IgD-negative memory B cell (primary cell): ENCODE data around the gene LILRA1. TPM values are rescaled to one million over a fixed set of nuclear protein-coding genes. Genes with fewer than 3 reads are reported as not detected.
"Not testable (repeated sequence)": the region's sequence is repeated elsewhere in the genome, so short reads cannot be mapped to it uniquely, and the experiment has no call there.

Source experiments
- H3K27ac Mint-ChIP-seq, 3 donors: one replicate each; pipeline ENCODE4 v1.8.0; 2020 to 2022; ENCODE audit warnings: mild to moderate bottlenecking in 3 of 3, mixed read lengths in 3 of 3, moderate library complexity in 1 of 3
- H3K27me3 Mint-ChIP-seq: one replicate; pipeline ENCODE4 v1.8.0; 2021; ENCODE audit warnings: mixed read lengths
- H3K36me3 Mint-ChIP-seq: one replicate; pipeline ENCODE4 v1.8.0; 2020; ENCODE audit warnings: mild to moderate bottlenecking, mixed read lengths
- H3K4me1 Mint-ChIP-seq, 3 donors: one replicate each; pipeline ENCODE4 v1.8.0; 2020 to 2022; ENCODE audit warnings: mixed read lengths in 3 of 3, mild to moderate bottlenecking in 1 of 3
- H3K4me3 Mint-ChIP-seq, 4 donors: one replicate each; pipeline ENCODE4 v1.8.0; 2020 to 2022; ENCODE audit warnings: mild to moderate bottlenecking in 4 of 4, mixed read lengths in 4 of 4, moderate library complexity in 3 of 4
- H3K9me3 Mint-ChIP-seq, 3 donors: one replicate each; pipeline ENCODE4 v1.8.0; 2020 to 2021; ENCODE audit warnings: mixed read lengths in 3 of 3, mild to moderate bottlenecking in 1 of 3
- polyA plus RNA-seq: library from polyadenylated mRNA; unstranded; fragments of 300-500 nt; fragmentation: Illumina TruSeq; gene quantifications from one replicate; pipeline ENCODE4 v1.2.3, GENCODE V29; 2021

Gene LILRA1
- polyA plus RNA-seq, 1 donor from 2014 or later, result not detected

DNA sequence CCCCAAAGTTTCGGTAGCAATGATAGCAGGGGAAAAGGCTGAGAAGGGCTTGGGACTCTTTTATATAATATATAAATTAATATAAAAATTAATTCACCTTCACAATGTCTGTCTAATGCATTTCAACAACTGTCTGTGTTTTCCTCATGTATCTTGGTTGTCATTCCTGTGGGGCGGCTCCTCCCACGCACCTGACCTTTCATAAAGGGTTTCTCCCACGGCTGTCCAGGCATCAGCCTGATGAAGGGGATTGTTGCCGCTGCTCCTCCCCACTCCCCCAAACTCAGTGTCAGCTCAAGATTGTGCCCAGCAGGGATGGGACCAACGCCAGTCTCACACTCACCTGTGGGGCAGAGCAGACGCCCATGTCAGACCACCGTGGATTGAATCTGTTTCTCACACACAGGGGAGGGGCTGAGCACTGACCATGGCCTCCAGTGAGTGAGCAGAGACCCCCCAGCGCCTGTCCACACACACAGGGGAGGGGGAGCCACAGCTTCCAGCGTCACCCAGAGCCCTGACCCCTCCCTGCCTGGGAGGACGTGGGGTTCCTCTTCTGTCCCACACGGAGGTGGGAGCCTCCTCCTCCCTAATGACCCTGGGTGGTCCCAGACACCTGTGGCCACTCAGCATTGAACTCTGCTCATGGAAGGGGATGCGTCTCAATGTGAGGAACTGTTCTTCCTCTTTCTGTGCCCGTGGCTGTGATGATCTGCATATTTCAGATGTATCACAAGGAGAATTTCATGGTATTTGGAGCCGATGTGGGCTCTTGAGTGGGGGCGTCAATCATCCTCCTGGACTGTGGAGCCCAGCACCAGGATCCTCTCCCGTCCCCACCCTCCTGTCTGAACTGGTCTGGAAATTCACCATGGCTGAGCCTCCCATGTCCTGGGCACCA is 21.5 kb upstream of the LILRA1 start:
- not testable (repeated sequence) for H3K27ac Mint-ChIP-seq, H3K9me3 Mint-ChIP-seq
- peak overlapping the region in 1 of 4 donors; percentile 29 for H3K4me3 Mint-ChIP-seq

DNA sequence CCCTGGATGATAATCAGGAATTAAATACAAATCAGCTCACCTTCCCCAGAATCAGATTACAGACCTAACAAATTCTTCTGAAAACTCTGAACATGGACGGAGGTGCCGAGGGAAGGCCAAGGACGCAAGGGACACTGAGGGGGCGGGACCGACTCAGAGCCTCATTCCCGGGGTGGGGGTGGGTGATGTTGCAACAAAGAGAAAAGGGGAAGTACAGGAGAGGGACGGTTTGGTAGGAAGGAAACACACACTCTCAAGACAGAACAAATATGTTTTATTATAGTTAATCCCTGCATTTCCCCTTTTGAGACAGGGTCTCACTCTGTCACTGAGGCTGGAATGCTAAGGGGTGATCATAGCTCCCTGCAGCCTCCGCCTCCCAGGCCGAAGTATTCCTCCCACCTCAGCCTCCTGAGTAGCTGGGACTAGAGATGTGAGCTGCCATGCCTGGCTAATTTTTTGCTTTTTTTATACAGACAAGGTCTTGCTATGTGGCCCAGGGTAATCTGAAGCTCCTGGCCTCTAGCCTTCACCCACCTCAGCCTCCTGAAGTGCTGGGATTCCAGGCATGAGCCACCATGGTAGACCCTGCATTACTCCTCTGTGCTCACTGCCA is 20.6 kb upstream of the LILRA1 start:
- no peaks in the 10 kb centered on the region for H3K36me3 Mint-ChIP-seq
- H3K4me1 Mint-ChIP-seq, result peaks cover 20 to 29% (median 21%) of the 10 kb centered on the region in 3 donors
- peak overlapping the region; percentile 4 to 87 (median 83) for H3K4me3 Mint-ChIP-seq
- peak overlapping the region in 1 of 3 donors; percentile 46 for H3K27ac Mint-ChIP-seq
- H3K27me3 Mint-ChIP-seq, result peaks cover 17% of the 10 kb centered on the region
- no peaks in the 10 kb centered on the region for H3K9me3 Mint-ChIP-seq

More for the DNA sequence above, 21.5 kb upstream of the LILRA1 start:
- Mint-ChIP-seq H3K4me1 (peaks cover 21 to 32% (median 25%) of the 10 kb centered on the region in 3 donors), H3K27me3 (peaks cover 20% of the 10 kb centered on the region)
- H3K36me3 Mint-ChIP-seq, result not testable (repeated sequence)

DNA sequence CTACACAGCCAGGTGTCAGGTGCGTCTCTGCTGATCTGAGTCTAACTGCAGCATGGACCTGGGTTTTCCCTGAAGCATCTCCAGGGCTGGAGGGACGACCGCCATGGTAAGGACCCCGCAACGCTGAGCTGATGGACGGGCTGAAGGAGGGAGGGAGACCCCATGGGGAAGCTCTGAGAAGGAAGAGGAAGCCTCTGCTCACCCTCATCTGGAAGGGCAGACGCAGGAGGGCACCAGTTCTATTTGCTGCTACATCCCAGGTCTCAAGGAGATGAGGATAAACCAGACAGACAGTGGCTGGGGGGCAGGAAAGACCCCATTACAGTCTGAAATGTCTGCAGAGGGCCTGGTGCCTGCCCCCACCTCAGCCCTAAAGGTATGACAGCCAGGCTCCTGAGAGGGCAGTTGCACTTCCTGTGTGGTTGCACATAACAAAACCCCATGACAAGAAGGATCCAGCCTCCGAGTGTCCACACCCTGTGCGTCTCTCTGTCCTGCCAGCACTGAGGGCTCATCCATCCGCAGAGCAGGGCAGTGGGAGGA is 20.0 kb upstream of the LILRA1 start, which contains the start of gene LILRA2:
Gene LILRA2 (plus strand): TSS at position 461 of the 543 bp plus-strand sequence. CDS start 89 bp downstream, outside the sequence.
- Mint-ChIP-seq H3K27ac (peak within 1 kb of the TSS in 1 of 3 donors; percentile 90), H3K9me3 (no peaks in the 10 kb centered on the region), H3K4me1 (peaks cover 14 to 24% (median 18%) of the 10 kb centered on the region in 3 donors), H3K4me3 (peak within 1 kb of the TSS; percentile 4 to 87 (median 83)), H3K36me3 (no peaks in the 10 kb centered on the region), H3K27me3 (peaks cover 17% of the 10 kb centered on the region)

DNA sequence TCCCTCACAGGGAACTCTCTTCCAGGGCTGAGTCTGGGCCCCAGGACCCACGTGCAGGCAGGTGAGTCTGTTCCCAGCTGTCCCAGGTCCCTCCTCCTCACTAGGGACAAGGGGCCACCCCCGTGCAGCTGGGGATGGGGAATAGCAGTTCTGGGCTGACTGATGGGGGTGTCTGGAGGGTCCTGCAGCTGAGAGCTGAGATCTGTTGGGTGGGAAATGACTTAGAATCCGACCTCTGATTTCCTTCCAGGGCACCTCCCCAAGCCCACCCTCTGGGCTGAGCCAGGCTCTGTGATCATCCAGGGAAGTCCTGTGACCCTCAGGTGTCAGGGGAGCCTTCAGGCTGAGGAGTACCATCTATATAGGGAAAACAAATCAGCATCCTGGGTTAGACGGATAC is 19.4 kb upstream of the LILRA1 start:
- Mint-ChIP-seq H3K4me1 (peaks cover 11 to 20% (median 17%) of the 10 kb centered on the region in 3 donors), H3K36me3 (no peaks in the 10 kb centered on the region), H3K9me3 (peaks cover 0 to 2% (median under 1%) of the 10 kb centered on the region in 3 donors), H3K27me3 (peaks cover 17% of the 10 kb centered on the region), H3K4me3 (peak overlapping the region in 3 of 4 donors; percentile 79 to 87 (median 87)), H3K27ac (peak overlapping the region in 1 of 3 donors; percentile 83)

DNA sequence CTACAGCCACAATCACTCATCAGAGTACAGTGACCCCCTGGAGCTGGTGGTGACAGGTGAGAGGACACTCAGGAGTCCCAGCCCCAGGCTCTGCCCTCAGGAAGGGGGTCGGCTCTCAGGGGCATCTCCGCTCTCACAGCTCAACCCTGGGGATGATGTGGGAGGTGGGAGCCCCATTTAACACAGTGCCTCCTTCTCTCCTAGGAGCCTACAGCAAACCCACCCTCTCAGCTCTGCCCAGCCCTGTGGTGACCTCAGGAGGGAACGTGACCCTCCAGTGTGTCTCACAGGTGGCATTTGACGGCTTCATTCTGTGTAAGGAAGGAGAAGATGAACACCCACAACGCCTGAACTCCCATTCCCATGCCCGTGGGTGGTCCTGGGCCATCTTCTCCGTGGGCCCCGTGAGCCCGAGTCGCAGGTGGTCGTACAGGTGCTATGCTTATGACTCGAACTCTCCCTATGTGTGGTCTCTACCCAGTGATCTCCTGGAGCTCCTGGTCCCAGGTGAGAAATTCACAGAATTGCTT is 18.8 kb upstream of the LILRA1 start:
- Mint-ChIP-seq H3K4me1 (peaks cover 11 to 20% (median 17%) of the 10 kb centered on the region in 3 donors), H3K27ac (no peak overlapping the region), H3K27me3 (peaks cover 19% of the 10 kb centered on the region), H3K4me3 (peak overlapping the region in 1 of 4 donors; percentile 18), H3K36me3 (no peaks in the 10 kb centered on the region), H3K9me3 (peaks cover 0 to 2% (median 1%) of the 10 kb centered on the region in 3 donors)

DNA sequence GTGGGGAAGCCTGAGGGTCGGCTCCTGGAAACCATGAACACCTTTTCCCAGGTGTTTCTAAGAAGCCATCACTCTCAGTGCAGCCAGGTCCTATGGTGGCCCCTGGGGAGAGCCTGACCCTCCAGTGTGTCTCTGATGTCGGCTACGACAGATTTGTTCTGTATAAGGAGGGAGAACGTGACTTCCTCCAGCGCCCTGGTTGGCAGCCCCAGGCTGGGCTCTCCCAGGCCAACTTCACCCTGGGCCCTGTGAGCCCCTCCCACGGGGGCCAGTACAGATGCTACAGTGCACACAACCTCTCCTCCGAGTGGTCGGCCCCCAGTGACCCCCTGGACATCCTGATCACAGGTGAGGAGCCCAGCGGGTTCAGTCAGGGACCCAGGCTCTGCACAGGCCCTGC is 18.2 kb upstream of the LILRA1 start:
- Mint-ChIP-seq H3K4me1 (peaks cover 11 to 20% (median 17%) of the 10 kb centered on the region in 3 donors), H3K4me3 (peak overlapping the region in 1 of 4 donors; percentile 18), H3K27me3 (peaks cover 19% of the 10 kb centered on the region)
- not testable (repeated sequence) for H3K27ac Mint-ChIP-seq, H3K36me3 Mint-ChIP-seq, H3K9me3 Mint-ChIP-seq

DNA sequence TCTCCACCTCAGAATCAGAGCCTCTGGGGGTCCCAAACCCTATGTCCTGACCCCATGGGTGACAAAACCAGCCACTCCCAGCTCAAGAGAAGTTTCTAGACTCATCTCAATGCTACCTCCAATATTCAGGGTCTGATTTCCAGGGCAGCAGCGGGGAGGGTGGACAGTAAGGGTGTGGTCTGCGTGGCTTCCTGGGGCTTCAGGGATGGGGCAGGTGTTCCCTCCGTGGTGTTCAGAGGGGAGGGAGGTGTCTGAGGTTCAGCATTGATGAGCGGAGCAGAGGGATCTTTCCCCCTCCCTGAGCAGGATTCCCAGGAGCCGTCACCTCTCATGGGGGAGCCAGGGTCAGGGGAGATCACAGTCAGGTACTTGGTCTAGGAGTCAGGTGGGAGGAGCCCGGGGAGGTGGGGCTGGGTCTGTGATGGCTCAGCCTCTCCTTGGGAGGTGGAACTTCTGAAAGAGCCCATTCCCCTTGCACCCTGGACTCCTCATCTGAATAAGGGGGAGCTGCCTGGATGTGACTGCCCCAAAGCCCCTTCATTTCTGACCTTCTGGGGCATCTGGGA is 16.9 kb upstream of the LILRA1 start:
- H3K27ac Mint-ChIP-seq, result no peak overlapping the region

DNA sequence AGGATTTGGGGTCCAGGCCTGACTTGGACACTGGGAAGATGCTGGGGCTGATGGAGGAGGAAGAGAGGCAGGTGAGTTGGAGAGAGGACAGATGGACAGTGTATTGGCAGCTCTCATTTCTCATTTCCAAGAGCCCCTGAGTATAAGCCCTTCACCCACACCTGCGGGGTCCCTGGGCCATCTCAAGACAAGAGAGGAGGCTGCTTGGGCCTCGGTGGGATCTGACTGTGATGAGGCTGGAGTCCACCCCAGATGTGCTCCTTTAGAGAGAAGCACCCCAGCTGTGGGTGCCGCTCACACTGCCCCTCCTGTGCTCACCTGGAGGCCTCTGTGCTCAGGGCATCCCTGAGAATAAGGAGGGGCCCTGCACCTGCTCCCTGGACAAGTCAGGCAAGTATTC is 16.1 kb upstream of the LILRA1 start:
- peaks cover 18% of the 10 kb centered on the region for H3K27me3 Mint-ChIP-seq
- no peak overlapping the region for H3K4me3 Mint-ChIP-seq
- H3K27ac Mint-ChIP-seq, result no peak overlapping the region
- peaks cover 11 to 18% (median 15%) of the 10 kb centered on the region in 3 donors for H3K4me1 Mint-ChIP-seq
- H3K9me3 Mint-ChIP-seq, result peaks cover 0 to 6% (median 3%) of the 10 kb centered on the region in 3 donors
- no peaks in the 10 kb centered on the region for H3K36me3 Mint-ChIP-seq

More for the DNA sequence above, 16.9 kb upstream of the LILRA1 start:
- peak overlapping the region in 1 of 4 donors; percentile 47 for H3K4me3 Mint-ChIP-seq
- peaks cover 19% of the 10 kb centered on the region for H3K27me3 Mint-ChIP-seq
- H3K9me3 Mint-ChIP-seq, result peaks cover 0 to 4% (median 3%) of the 10 kb centered on the region in 3 donors
- H3K36me3 Mint-ChIP-seq, result no peaks in the 10 kb centered on the region
- H3K4me1 Mint-ChIP-seq, result peaks cover 11 to 20% (median 17%) of the 10 kb centered on the region in 3 donors

DNA sequence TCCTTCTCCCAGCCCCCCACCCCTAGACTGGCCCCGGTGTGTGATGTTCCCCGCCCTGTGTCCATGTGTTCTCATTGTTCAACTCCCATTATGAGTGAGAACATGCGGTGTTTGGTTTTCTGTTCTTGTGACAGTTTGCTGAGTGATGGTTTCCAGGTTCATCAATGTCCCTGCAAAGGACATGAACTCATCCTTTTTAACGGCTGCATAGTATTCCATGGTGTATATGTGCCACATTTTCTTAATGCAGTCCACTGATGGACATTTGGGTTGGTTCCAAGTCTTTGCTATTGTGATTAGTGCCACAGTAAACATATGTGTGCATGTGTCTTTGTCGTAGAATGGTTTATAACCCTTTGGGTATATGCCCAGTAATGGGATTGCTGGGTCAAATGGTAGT is 15.2 kb upstream of the LILRA1 start:
- not testable (repeated sequence) for H3K9me3 Mint-ChIP-seq, H3K36me3 Mint-ChIP-seq, H3K4me3 Mint-ChIP-seq, H3K4me1 Mint-ChIP-seq, H3K27ac Mint-ChIP-seq
- H3K27me3 Mint-ChIP-seq, result peaks cover 13% of the 10 kb centered on the region

DNA sequence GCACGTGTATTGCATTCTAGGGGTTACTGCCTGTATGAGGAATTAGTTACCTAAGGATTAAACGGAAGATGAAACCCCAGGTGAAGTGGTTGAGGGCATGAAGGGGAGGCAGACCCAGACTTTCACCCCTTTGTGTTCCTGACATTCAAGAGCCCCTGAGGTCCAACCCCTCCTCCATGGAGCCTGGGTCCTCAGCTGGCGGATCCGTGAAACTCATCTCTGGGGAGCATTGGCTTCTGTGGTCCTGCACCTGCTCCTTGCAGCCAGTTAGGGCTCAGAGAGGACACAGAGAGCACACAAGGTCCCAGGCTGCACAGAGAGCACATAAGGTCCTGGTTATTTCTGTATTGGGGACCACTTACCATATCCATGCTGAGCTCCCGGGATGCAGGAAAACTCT is 7.0 kb upstream of the LILRA1 start:
- Mint-ChIP-seq H3K4me3 (no peak overlapping the region), H3K36me3 (peaks cover 1% of the 10 kb centered on the region), H3K27me3 (peaks cover 46% of the 10 kb centered on the region), H3K27ac (no peak overlapping the region), H3K4me1 (no peaks in the 10 kb centered on the region), H3K9me3 (peaks cover 1 to 13% (median 12%) of the 10 kb centered on the region in 3 donors)

DNA sequence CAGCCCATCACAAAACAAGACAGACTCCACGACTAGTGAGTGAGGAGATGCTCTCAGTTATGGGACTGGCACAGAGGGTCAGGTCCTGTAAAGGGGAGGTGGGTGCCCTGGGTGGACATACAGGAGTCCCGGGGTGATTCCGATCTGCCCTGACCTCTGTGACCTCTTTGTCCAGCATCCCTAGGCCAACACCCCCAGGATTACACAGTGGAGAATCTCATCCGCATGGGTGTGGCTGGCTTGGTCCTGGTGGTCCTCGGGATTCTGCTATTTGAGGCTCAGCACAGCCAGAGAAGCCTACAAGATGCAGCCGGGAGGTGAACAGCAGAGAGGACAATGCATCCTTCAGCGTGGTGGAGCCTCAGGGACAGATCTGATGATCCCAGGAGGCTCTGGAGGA is 6.4 kb upstream of the LILRA1 start:
- no peaks in the 10 kb centered on the region for H3K4me1 Mint-ChIP-seq
- no peak overlapping the region for H3K27ac Mint-ChIP-seq
- no peak overlapping the region for H3K4me3 Mint-ChIP-seq
- peaks cover 1% of the 10 kb centered on the region for H3K36me3 Mint-ChIP-seq
- H3K27me3 Mint-ChIP-seq, result peaks cover 51% of the 10 kb centered on the region
- H3K9me3 Mint-ChIP-seq, result peaks cover 0 to 14% (median 12%) of the 10 kb centered on the region in 3 donors

DNA sequence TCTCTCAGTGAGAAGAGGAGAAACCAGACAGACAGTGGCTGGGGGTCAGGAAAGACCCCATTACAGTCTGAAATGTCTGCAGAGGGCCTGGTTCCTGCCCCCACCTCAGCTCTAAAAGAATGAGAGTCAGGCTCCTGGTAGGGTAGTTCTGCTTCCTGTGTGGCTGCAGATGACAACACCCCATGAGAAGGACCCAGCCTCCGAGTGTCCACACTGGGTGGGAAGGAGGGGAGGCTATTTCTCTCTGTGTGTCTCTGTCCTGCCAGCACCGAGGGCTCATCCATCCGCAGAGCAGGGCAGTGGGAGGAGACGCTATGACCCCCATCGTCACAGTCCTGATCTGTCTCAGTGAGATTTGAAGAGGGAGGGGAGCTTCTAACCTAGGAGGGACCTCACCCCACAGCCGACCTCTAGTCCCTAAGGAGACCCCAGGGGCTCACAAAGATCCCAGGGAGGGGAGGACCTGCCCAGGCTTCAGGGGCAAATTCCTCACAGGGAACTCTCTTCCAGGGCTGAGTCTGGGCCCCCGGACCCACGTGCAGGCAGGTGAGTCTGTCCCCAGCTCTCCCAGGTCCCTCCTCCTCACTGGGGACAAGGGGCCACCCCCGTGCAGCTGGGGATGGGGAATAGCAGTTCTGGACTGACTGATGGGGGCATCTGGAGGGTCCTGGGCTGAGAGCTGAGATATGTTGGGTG is 647 bp downstream of the LILRA1 start:
- Mint-ChIP-seq H3K4me3 (peak overlapping the region in 1 of 4 donors; percentile 37), H3K4me1 (peaks cover 8 to 12% (median 10%) of the 10 kb centered on the region in 3 donors), H3K27me3 (peaks cover 35% of the 10 kb centered on the region)
- not testable (repeated sequence) for H3K36me3 Mint-ChIP-seq, H3K9me3 Mint-ChIP-seq, H3K27ac Mint-ChIP-seq

DNA sequence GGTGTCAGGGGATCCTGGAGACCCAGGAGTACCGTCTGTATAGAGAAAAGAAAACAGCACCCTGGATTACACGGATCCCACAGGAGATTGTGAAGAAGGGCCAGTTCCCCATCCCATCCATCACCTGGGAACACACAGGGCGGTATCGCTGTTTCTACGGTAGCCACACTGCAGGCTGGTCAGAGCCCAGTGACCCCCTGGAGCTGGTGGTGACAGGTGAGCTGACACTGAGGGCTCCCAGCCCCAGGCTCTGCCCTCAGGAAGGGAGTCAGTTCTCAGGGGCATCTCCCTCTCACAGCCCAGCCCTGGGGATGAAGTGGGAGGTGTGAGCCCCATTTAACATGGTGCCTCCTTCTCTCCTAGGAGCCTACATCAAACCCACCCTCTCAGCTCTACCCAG is 1.3 kb downstream of the LILRA1 start:
- Mint-ChIP-seq H3K4me3 (no peak overlapping the region), H3K36me3 (peaks cover 1% of the 10 kb centered on the region), H3K9me3 (peaks cover 0 to 8% (median 4%) of the 10 kb centered on the region in 3 donors), H3K27ac (peak overlapping the region in 1 of 3 donors; percentile 50), H3K27me3 (peaks cover 30% of the 10 kb centered on the region), H3K4me1 (peaks cover 8 to 12% (median 10%) of the 10 kb centered on the region in 3 donors)
